Kidney capillary endothelial cell (primary cell): Measurements from ENCODE around the gene SLC44A5.
"Not testable (repeated sequence)": the region's sequence is repeated elsewhere in the genome, so short reads cannot be mapped to it uniquely, and the experiment has no call there.

Source experiments
- DNase-seq: peaks from one replicate; pipeline ENCODE4 v3.0.0-alpha.2; 2018; ENCODE audit warnings: low spot score

Gene SLC44A5

DNA sequence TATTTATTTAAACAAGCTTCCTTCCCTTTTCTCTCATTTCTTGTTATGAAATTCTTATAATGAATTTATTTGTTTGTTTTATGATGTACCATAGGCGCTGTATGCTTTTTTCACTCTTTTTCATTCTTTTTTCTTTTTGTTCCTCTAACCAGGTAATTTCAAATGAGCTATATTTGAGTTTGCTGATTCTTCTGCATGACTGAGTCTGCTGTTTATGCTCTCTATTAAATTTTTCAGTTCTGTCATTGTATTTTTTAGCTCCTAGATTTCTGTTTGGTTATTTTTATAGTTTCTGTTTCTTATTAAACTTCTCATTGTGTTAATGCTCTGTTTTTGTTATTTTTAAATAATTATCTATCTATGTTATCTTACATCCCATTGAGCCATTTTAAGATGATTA lies 244.3 kb downstream of the SLC44A5 start:
- DNase-seq, result no peak

DNA sequence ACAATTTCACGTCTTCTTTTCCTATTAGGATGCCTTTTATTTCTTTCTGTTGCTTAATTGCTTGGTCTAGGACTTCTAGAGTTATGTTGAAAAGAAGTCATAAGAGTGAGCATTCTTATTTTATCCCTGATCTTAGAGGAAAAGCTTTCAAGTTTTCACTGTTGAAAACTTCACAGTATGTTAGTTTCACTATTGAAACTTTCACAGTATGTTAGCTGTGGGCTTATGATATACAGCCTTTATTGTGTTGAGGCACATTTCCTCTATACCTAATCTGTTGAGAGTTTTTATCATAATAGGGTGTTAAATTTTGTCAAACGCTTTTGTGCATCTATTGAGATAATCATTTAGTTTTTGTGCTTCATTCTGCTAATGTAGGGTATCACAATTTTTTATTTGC lies 249.7 kb downstream of the SLC44A5 start:
- DNase-seq, result no peak

DNA sequence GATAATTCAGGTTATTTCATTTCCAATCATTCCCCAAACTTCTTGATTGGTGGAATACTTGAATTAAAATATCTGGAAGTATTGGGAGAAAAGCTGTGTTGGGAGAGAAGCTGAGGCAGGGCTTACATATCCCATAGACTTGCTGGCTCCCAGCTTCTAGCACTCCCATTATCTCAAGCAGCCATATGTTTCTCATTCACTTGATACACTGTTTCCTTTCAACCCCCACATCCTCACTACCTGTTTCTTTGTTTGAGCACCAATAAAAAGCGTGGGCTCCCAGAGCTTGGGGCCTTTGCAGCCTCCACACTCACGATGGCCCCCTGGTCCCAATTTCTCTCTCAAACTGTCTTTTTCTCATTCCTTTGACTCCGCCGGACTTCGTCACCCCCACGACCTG lies 256.6 kb downstream of the SLC44A5 start:
- not testable (repeated sequence) for DNase-seq

- DNase-seq, result no peak
These were observed 257.9 kb downstream of the SLC44A5 start for GRCh38 chr1:75353051-75353450.

GRCh38 chr1:75345538-75346292 lies 265.2 kb downstream of the SLC44A5 start:
- DNase-seq, result peak; percentile 97

- no peak for DNase-seq
These were observed 268.1 kb downstream of the SLC44A5 start for GRCh38 chr1:75342786-75343185.

- no peak for DNase-seq
These were observed 269.4 kb downstream of the SLC44A5 start for GRCh38 chr1:75341537-75341936.

DNA sequence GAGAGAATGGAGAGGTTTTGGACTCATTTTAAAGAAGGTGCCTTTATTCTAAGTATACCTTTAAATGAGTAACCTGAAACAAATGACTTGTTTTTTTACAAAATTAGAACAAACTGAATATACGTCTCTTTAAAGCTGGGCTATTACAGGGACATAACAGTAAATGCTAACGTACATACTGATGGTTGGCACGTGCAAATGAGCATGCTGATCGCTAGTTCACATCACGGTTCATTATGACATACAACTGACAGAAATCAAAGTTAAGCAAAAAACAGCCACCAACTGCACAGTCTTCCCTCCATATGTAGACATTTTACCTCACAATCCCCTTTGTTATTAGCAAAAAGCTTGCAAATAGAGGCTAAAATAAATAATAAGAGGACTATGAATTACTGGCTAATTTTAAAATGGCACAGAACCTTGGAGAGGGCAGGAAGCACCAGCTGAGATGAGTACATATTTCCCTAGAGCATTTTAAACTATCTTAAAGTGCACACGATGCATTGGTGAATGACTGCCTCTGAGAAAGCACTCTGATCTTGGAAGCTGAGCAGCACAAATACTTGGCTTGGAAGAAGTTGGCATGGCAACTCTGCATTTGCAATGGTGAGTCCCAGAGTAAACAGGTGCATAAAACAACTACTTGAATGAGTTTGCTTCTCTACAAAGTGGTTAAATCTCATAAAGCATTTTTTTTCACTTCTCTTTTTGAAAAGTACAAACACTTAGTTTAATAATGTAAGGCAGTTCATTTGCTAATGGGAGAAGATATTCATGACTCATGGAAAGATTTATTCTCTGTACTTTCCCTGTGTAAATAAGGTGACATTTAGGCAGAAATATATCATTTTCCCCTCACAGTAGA lies 272.1 kb downstream of the SLC44A5 start:
- DNase-seq, result no peak

DNA sequence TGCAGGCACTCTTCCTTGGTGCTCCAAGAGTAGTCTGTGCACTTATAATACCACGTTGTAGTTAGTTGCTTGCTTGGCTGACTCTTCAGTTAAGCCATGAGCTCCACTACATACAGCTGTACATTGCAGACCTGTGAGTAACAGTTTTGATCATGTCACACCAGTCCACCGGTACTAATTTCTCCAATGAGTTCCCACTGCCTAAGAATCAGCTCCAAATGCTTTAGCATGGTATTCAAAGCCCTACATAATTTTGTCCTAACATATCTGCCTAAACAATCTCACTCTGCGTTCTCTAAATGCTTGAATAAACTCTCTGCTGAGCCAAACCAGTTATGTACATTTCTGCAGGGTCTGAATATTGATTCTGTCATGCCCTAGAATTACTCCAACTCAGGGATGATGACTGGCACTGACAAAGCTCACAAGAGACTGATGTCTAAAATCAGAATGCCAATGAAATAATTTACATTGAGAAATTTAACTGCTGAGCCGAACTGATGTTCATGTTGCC lies 276.0 kb downstream of the SLC44A5 start:
- DNase-seq, result no peak

GRCh38 chr1:75330624-75331023 lies 280.3 kb downstream of the SLC44A5 start:
- DNase-seq, result no peak

GRCh38 chr1:75328691-75329090 lies 282.2 kb downstream of the SLC44A5 start:
- DNase-seq, result no peak

DNA sequence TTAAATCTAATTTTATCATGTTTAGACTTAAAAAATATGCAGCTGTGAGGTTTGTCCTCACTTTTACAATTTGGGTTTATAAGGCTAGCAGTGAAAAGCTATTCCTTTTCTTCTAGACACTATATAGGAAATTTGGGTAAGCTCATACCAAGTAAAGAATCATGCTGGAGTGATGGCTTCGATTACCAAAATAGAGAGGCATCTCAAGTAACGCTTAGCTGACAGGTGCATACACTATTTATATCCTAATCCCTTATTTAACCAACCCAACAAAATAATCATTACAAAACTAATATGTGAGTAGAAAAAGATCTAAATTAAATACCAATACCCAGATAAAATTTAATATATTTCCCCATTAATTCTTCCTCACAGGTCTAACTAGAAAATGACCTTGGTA lies 283.5 kb downstream of the SLC44A5 start:
- no peak for DNase-seq

GRCh38 chr1:75317976-75318375 lies 292.9 kb downstream of the SLC44A5 start:
- no peak for DNase-seq

- no peak for DNase-seq
These were observed 294.7 kb downstream of the SLC44A5 start for GRCh38 chr1:75316230-75316629.

GRCh38 chr1:75312620-75313019 lies 298.3 kb downstream of the SLC44A5 start:
- DNase-seq, result no peak

DNA sequence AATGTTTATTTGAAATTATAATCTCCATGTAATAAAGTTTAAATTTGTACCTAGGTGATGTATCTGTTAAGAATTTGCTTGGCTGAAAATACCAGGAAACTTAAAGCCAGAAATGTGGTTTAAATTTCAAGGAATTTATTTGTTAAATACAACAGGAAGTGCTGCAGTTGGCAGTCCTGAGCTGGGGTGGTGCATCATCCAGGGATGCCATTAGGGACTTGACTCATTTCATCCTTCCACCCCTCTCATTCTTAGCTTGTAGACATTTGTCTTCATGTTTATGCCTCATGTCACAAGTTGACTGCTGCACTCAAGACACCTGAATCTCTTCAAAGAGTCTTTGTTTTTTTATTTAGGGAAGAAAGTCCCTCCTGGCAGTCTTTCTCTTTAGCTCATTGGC lies 300.8 kb downstream of the SLC44A5 start:
- DNase-seq, result peak; percentile 42

DNA sequence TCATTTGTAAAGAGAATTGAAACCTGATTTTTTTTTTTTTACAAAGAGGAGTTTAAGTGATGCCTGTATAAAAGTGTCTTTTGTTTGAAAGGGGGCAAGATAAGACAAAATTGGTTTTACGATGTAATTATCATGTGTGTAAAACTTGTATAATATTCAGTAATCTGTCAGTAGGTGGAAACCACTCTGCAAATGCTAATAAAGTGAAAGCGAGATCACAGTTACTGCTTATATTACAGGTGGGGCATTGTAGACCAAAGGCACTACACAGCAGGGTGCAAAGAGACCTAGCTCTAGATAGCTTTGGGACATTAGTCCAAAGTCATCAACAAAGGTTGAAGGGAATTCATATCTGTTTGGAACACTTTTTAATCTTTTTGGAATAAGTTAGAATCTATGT lies 302.5 kb downstream of the SLC44A5 start:
- DNase-seq, result no peak

GRCh38 chr1:75305061-75305460 lies 305.9 kb downstream of the SLC44A5 start:
- DNase-seq, result no peak

DNA sequence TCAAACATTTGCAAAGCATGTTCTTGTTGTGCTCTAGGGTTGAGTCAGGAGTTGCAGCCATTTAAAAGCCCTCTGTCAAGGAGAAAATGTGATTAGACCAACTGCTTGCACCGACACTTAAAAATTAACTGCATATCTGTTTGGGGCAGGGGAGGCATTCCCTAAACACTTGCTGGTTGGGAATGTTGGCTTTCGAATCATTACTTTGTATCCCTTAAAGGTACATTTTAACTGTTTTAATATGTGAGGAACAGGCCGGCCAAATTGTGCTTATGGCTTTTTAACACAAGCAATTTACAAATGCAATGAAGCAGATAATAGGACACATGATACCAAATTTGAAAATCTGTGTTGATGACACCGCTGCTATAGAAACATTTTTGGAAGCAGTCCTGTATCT lies 317.6 kb downstream of the SLC44A5 start:
- no peak for DNase-seq

- DNase-seq, result no peak
These were observed 318.9 kb downstream of the SLC44A5 start for GRCh38 chr1:75292013-75292412.

- no peak for DNase-seq
These were observed 334.5 kb downstream of the SLC44A5 start for GRCh38 chr1:75276385-75276784.

- no peak for DNase-seq
These were observed 335.3 kb downstream of the SLC44A5 start for GRCh38 chr1:75275631-75276030.

GRCh38 chr1:75274920-75275506 lies 335.9 kb downstream of the SLC44A5 start:
- DNase-seq, result no peak
